Left ventricle myocardium superior (tissue), 1 donor: ENCODE measurements around the gene CDK14. TPM values are rescaled to one million over a fixed set of nuclear protein-coding genes. Genes with fewer than 3 reads are reported as not detected.
A peak's percentile ranks its signal among the peaks of the same experiment; 100 is the strongest.
"Not testable (repeated sequence)": the region's sequence is repeated elsewhere in the genome, so short reads cannot be mapped to it uniquely, and the experiment has no call there.

Experiments used
- ATAC-seq: fragments of 200-7000 bp; cut with Tn5 transposase; one replicate; pipeline ENCODE4 v1.9.1; 2020; ENCODE audit warnings: mild to moderate bottlenecking, moderate library complexity
- DNase-seq: peaks from one replicate; pipeline ENCODE4 v3.0.0-alpha.2; 2020
- intact Hi-C: fragments of 100-400 bp; cut with micrococcal nuclease; formaldehyde crosslinking; loops from one replicate; pipeline ENCODE4 v1.11.0; 2022
- total RNA-seq: library from RNA; stranded (reverse); fragmentation: NEBNext Ultra II Directional; extraction: Animal tissue kit (Norgen Biotek cat#: 25700); gene quantifications from one replicate; pipeline ENCODE4 v1.2.1, GENCODE V29; 2021
- donor health status: DM: no; HTN: yes; CAD: no; lungs with severe emphysema.

CDK14 gene
- total RNA-seq, 1 donor from 2014 or later, result 23.9 TPM

GRCh38 chr7:90736316-90736715 lies 140.2 kb downstream of the CDK14 start:
- ATAC-seq, result no peak
- no peak for DNase-seq
- intact Hi-C loops, result no loop called here

- no peak for DNase-seq
- no peak for ATAC-seq
- intact Hi-C loops, result no loop called here
These were observed 141.1 kb downstream of the CDK14 start for GRCh38 chr7:90736968-90737939.

- intact Hi-C loops, result no loop called here
- DNase-seq, result no peak
- ATAC-seq, result peak; percentile 67
These were observed 142.1 kb downstream of the CDK14 start for GRCh38 chr7:90738249-90738648.

GRCh38 chr7:90739716-90740115 lies 143.6 kb downstream of the CDK14 start:
- intact Hi-C loops, result no loop called here
- DNase-seq (no peak), ATAC-seq (no peak)

- DNase-seq, result no peak
- intact Hi-C loops, result no loop called here
These were observed 144.3 kb downstream of the CDK14 start for GRCh38 chr7:90740386-90740785.

DNA sequence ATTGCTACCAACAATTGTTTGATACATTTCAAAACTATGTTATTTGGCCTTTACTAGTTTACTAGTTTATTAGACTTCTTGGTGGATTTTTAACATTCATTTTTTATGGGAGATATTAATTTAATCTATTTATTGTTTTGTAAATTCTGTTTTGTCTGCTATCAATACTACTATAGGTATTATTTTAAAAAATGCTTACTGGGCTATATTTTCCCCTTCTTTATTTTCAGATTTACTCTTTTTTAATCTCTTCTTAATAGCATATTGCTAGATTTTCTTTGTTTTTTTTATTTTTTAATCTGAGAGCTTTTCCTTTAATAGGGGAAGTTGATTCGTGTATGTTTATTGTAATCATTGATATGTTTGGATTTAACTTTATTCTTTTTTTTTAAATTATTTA lies 147.5 kb downstream of the CDK14 start:
- no peak for DNase-seq
- ATAC-seq, result no peak
- intact Hi-C loops, result no loop called here

More at GRCh38 chr7:90740386-90740785, 144.3 kb downstream of the CDK14 start:
- ATAC-seq, result no peak

DNA sequence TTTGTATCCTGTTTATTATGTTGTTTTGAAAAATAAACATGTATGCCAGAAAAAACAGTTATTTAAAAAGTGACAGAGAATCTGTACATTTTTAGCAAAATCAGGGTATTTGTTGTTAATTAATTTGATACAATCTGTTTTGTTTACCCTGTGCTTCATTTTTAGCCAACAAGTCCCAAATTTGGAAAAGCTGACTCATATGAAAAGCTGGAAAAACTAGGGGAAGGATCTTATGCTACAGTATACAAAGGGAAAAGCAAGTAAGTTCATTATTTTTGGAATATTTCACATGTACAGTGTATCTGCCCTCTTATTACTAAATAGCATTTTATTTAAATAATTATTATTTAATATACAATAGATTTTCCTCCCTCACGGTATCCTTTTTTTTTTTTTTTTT lies 151.4 kb downstream of the CDK14 start:
- no peak for DNase-seq
- no peak for ATAC-seq
- intact Hi-C loops, result no loop called here

GRCh38 chr7:90749262-90749661 lies 153.1 kb downstream of the CDK14 start:
- intact Hi-C loops, result no loop called here
- no peak for DNase-seq
- no peak for ATAC-seq

- DNase-seq (no peak), ATAC-seq (no peak)
- intact Hi-C loops, result no loop called here
These were observed 153.7 kb downstream of the CDK14 start for GRCh38 chr7:90749774-90750173.

DNA sequence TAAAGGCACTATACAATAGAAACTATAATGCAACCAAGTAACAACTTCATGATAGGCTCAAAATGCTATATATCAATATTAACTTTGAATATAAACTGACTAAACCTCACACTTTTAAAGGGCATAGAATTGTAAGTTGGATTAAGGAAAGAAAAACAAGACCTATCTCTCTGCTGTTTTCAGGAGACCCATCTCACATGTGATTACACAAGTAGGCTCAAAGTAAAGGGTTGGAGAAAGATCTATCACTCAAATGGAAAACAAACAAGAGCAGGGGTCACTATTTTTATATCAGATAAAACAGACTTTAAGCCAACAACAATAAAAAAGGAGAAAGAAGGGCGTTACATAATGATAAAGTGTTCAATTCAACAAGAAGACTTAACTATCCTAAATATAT lies 155.5 kb downstream of the CDK14 start:
- DNase-seq, result no peak
- intact Hi-C loops, result no loop called here
- no peak for ATAC-seq

DNA sequence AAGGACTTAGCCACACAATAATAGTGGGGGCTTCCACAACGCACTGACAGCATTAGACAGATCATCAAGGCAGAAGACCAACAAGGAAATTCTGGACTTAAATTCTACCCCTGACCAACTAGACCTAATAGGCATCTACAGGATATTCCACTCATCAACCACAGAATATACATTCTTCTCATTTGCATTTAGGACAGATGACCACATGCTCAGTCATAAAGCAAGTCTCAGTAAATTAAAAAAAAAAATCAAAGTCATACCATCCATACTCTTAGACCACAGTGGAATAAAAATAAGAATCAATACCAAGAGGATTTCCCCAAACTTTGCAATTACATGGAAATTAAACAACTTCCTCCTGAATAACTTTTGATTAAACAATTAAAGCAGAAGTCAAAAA lies 155.9 kb downstream of the CDK14 start:
- ATAC-seq, result no peak
- no peak for DNase-seq
- intact Hi-C loops, result no loop called here

GRCh38 chr7:90755041-90755440 lies 158.9 kb downstream of the CDK14 start:
- ATAC-seq (no peak), DNase-seq (no peak)
- intact Hi-C loops, result no loop called here

- ATAC-seq (no peak), DNase-seq (no peak)
- intact Hi-C loops, result no loop called here
These were observed 160.2 kb downstream of the CDK14 start for GRCh38 chr7:90756366-90756765.

DNA sequence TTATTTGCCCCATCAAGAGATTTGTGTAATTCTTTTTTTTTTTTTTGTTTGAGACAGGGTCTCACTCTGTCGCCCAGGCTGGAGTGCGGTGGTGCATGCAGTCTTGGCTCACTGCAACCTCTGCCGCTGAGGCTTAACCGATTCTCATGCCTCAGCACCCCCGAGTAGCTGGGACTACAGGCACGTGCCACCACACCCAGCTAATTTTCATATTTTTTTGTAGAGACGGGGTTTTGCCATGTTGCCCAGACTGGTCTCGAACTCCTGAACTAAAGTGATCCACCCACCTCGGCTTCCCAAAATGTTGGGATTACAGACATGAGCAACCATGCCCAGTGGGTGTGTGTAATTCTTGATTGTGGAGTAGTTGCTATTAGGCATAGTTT lies 161.4 kb downstream of the CDK14 start:
- DNase-seq, intact Hi-C loops, ATAC-seq: not testable (repeated sequence)

DNA sequence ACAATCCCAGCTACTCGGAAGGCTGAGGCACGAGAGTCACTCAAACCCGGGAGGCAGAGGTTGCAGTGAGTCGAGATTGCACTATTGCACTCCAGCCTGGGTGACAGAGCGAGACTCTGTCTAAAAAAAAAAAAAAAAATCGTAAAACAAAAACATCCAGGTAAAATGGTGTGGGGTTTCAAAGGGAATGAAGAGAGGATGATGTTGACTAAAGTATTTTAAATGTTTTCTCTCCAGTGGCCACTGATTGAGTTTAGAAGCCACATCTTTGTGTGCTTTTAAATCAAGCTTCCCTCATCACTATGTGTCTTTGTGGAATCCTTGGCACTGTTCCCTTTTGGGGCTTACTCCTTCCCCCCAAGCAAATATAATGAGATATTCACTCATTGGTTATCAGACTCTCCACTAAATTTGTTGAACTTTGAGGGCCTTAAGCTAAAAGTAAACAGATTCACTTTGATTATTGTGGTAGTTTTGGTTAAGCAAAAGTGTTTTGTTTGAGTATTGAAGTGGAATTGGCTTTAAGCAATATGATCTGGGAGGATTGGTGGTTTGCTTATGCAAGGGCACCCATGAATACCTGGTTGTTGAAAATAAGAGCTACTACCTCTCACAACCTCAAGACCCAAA lies 162.9 kb downstream of the CDK14 start:
- intact Hi-C loops, result no loop called here
- ATAC-seq, result no peak
- DNase-seq, result no peak

DNA sequence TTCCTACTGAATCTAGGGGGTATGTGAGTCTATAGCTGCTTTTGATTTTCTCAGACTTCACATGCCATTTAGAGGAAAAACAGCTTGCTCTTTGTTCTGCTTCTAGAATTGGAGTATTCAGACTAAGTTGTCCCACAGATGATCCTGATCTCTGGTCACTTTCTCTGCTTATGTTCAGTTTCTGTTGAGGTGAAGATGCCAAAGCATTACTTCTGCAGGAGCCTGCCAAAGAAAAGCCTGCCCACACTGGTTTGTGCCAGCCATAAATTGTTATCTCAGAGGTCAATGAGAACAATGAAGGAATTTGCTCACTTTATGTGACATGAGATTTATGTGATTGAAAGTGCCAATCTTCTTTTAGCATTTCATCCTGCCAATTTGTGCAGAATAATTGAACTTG lies 163.6 kb downstream of the CDK14 start:
- ATAC-seq (no peak), DNase-seq (no peak)
- intact Hi-C loops, result no loop called here

GRCh38 chr7:90760892-90761291 lies 164.8 kb downstream of the CDK14 start:
- intact Hi-C loops, result no loop called here
- no peak for ATAC-seq
- DNase-seq, result no peak

DNA sequence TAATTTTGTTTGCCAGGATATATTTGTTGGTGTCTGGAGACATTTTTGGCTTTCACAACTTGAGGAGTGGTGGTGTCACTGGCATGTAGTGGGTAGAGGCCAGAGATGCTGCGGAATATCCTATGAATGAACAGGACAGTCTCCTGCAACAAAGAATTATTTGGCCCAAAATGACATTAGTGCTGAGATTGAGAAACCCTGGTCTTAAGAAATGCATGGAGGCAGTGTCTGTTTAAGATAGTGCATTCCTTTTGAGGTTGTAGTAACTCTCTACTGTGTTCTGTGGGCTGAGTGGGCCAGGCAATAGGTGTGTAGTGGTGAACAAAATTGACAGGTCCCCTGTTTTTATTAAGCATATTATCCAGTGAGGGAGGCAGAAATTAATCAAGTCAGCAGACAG lies 165.5 kb downstream of the CDK14 start:
- intact Hi-C loops, result no loop called here
- ATAC-seq (no peak), DNase-seq (no peak)

GRCh38 chr7:90763108-90763507 lies 167.0 kb downstream of the CDK14 start:
- ATAC-seq (no peak), DNase-seq (no peak)
- intact Hi-C loops, result no loop called here

DNA sequence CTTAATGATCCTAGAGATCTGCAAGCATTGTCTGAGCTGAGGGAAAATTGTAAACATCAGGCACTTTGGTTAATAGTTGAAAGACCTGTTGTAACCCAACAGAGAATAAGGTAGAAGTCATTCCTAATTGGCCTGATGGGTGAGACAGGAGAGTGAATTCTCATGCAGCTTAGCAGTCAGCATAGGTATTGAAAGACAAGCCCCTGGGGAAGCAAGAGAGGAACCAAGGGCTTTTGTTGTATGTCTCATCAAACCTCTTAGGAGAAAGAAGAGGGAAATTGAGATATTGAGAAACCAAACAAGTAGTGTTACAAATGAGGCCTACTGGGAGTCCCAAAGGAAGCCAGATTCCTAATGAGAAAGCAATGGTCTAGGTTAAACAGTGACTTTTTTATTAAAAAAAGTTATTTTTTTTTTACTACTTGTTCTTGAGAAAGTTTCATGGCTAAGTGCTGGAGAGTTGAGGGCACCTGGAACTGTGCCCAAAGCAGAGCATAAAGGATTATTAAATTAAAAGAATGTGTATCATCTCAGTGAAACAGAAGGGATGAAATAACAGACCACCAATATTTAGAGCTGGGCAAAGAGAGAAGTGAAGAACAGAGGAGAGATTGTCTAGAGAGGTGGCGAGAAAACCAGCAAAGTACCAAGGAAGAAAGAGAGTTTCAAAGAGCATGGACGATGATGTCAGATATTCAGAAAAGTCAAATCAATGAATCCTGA lies 168.9 kb downstream of the CDK14 start:
- ATAC-seq (no peak), DNase-seq (no peak)
- intact Hi-C loops, result no loop called here
